ENCODE results near the gene GIMAP2.
"Not testable (repeated sequence)": the region's sequence is repeated elsewhere in the genome, so short reads cannot be mapped to it uniquely, and the experiment has no call there.

Gene GIMAP2

GRCh38 chr7:150685219-150686029 is at the start of gene GIMAP2:
GIMAP2 (plus strand) TSS chr7:150685706; CDS start chr7:150687060, 1,354 bp downstream.
- no peak for DNase-seq (ENCODE audit: low read depth)

DNA sequence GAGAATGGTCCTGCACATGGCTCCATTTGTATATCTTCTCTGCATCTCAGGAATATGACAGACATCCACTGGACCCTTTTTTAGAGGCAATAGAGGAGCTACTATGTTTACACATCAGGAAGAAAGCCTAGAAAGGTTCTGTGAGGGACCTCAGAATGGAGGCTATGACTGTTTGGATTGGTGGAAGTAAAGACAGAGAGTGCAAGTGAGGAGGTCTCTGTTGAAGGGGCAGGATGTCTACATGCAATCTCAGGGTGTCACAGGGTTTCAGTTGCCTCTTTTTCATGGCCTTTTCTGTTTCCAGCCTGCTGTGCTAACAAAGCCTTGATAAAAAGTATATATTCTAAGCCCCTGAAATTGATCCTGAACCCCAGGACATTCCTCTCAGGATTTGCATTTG is 43.7 kb upstream of the GIMAP2 start:
- no peak for DNase-seq (ENCODE audit: low read depth)

DNA sequence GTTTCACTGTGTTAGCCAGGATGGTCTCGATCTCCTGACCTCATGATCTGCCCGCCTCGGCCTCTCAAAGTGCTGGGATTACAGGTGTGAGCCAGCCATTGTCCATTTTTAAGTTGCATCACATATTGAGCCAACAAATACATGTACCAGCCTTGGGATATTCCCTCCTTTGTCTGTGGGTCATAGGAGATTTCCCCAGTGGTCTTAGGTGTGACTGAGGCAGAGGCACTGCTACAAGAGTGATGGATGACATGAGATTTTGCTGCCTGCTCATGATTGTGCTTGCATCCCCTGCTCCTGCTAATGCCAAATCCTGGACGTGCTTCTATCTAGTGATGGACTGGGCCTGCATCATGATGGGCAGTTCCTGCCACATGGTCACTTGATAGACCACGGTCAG is 42.6 kb upstream of the GIMAP2 start:
- DNase-seq (ENCODE audit: low read depth), result no peak

GRCh38 chr7:150645259-150646020 is 40.1 kb upstream of the GIMAP2 start:
- no peak for DNase-seq (ENCODE audit: low read depth)

DNA sequence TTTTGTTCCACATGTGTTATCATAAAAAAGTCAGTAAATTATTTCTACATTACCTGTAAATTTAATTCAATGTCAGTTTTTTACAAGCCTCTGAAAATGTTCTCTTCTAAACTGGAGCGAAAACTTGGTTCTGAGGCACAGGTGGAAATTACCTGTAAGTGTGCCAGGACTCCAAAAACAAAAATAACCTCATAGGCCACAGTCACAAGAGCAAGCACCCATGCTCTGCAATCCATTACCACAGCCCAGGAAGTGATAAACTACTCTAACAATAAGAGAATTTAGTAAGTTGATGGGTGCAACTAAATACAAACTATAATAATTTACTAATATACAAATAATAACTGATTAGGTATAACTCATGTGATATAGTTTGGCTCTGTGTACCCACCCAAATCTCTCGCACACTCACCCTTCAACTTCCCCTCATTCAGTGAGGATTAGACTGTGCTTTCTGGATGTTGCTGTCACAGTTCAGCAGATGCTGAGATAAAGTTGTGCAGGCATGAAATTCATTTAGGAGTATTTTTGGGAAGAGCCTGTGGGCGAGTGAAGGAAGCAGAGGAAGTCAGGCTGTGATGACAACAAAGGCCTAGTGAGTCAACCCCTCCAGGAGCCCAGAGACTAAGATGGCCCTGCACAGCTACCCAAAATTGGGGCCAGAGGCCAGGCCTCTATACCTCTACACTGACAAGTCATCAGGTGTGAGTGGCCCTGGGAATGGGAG is 37.0 kb upstream of the GIMAP2 start:
- no peak for DNase-seq (ENCODE audit: low read depth)

DNA sequence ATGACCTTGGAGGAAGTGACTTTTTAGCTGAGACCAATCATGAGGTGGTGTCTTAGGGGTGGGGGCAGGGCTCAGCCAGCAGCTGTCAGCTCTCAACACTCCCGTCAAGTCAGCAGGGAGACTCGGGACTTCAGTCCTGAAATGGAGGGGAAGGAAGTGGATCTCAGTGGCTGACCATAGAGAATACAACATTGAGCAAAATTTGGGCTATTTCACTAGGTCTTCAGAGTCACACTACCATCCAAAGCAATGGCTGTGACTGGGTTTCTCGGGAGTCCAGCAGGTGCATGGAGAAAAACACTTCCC is 36.5 kb upstream of the GIMAP2 start:
- DNase-seq (ENCODE audit: low read depth), result no peak

DNA sequence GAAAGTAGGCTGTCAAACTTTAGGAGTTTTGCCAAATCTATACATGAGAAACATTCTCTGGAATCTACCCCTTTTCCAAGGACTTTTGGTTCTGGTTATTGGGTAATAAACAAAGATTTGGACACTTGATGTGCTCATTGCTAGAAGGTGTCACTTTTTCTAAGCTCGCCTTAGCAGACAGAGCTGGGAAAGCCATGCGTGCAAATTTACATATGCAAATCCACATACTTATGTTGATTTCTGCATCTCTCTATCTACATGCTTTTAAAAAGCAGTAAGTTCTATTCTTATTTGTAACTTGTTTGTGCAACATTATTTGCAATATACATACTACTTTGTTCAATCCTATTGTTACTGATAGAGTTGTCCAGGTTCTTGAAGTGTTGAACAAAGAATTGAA is 30.8 kb upstream of the GIMAP2 start:
- DNase-seq (ENCODE audit: low read depth), result no peak

- DNase-seq (ENCODE audit: low read depth), result no peak
These were observed 29.5 kb upstream of the GIMAP2 start for GRCh38 chr7:150656047-150656446.

DNA sequence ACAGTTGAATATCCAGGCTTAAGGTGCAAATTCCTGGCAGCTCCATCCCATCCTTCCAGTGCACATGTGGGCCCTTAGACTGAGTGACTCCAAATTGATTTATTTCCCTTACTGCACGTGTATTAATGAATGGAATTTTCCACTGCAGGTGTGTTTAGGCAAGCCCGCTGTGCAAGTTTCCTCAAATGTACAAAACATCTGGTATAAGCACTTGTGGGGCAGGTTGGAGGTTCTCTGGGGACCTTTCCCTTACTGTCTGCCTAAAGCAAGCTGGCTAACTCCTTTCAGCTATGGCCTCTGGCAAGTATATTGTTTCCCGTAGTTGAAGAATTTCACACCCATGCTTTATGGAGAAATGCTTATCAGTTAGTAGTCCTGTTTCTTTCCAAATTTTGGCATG is 28.0 kb upstream of the GIMAP2 start:
- no peak for DNase-seq (ENCODE audit: low read depth)

GRCh38 chr7:150660939-150661613 is 24.4 kb upstream of the GIMAP2 start:
- DNase-seq (ENCODE audit: low read depth), result no peak

- DNase-seq (ENCODE audit: low read depth), result not testable (repeated sequence)
These were observed 22.7 kb upstream of the GIMAP2 start for GRCh38 chr7:150662821-150663220.

DNA sequence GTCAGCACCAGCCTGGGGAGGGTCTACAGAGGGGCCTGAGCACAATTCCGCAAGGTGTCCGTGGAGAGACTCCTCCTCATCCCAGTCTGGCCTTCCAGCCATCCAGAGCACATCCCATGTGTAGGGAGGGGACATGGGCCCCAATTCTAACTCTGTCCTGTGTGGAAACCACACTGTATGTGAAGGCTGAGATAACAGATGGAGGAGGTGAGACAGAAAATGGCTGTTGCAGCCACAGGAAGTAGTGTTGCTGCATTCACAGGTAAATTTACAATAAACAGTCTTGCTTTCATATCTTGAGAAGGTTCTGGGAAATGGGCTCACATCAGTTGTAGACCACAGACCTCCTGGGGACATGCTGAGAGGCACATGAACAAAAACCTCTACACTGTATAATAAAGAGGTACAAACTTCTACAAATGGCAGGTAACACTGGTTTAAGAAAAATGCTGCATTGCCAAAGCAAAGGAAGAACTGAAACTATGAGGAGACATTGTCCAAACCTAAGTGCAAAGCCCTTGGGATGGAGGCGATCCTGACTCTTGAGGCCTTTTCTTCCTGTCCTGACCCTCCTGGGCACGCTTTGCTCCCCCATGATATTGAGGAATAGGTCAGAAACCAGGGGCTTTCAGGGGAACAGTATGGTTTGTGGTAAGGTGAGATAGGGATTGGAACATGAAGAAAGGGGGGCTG is 21.6 kb upstream of the GIMAP2 start:
- no peak for DNase-seq (ENCODE audit: low read depth)

GRCh38 chr7:150665089-150665748 is 20.3 kb upstream of the GIMAP2 start:
- no peak for DNase-seq (ENCODE audit: low read depth)

DNA sequence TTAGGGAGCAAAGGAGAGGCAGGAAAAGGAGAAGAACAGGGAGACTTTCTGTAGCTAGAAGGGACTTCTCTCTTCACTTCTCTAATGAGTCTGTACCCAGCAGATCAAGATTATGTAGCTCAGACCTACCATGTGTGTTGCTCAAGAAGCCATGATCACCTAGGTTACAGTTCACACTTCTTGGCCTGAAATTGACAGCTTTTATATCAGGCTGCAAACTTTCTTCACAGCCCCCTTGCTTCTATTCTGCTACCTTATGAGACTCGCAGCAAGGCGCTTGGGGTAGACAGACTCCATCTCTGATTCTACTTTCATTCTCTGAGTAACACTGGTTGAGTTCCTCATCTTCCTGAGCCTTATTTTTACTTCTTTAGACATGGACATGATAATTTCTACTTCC is 19.6 kb upstream of the GIMAP2 start:
- DNase-seq (ENCODE audit: low read depth), result no peak

GRCh38 chr7:150666412-150666811 is 19.1 kb upstream of the GIMAP2 start:
- no peak for DNase-seq (ENCODE audit: low read depth)

DNA sequence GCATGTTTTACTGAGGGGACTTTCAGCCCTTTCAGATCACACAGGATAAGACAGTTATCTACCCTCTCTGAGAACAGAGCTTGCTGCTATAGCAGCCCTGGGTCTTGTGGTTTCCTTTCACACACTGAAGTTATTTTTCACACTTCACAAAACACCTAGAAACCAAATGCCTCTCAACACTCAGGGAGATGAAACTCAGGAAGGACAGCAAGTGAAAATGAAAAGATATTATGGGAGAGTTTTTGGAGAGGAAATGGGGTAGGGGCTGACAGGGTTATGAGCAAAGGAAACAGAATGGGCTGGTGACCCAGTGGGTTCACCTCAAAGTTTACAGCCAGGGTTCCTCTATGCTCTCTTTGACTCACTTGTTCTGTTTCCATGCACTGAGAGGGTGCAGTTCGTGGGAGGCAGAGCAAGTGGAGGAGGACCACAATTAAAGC is 17.0 kb upstream of the GIMAP2 start:
- no peak for DNase-seq (ENCODE audit: low read depth)

DNA sequence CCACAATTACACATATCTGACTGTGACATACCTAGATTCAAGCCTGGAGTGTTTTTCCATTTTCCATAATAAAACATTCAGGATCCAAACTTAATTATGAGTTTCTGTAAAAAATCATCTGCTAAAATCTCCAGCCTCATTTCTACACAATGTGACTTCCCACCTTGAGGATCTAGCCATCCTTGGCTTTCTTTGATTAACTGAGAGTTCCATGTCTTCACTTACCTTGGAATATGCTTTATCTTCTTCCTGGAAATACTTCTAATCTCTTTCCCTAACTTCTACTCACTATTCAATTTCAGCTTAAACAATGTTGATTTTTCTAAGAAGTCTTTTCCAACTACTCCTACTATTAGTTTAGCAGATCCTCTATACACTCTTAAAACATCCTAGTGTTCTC is 16.5 kb upstream of the GIMAP2 start:
- DNase-seq (ENCODE audit: low read depth), result no peak

DNA sequence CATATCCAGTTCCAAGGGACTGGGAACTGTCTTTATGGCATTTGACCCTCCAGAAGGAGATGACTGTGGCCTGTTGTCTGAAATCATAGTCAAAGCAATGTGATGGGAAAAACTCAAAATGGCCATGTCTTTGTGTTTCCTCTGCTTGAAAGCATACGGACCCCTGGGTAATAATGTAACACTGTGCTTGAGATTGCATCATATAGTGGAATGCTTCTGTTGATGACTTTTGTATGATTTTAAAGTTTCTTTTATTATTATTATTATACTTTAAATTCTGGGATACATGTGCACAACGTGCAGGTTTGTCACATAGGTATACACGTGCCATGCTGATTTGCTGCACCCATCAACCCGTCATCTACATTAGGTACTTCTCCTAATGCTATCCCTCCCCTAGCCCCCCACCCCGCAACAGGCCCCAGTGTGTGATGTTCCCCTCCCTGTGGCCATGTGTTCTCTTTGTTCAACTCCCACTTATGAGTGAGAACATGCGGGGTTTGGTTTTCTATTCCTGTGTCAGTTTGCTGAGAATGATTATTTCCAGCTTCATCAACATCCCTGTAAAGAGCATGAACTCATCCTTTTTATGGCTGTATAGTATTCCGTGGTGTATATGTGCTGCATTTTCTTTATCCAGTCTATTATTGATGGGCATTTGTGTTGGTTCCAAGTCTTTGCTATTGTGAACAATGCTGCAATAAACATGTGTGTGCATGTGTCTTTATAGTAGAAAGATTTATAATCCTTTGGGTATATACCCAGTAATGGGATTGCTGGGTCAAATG is 13.5 kb upstream of the GIMAP2 start:
- DNase-seq (ENCODE audit: low read depth), result not testable (repeated sequence)

DNA sequence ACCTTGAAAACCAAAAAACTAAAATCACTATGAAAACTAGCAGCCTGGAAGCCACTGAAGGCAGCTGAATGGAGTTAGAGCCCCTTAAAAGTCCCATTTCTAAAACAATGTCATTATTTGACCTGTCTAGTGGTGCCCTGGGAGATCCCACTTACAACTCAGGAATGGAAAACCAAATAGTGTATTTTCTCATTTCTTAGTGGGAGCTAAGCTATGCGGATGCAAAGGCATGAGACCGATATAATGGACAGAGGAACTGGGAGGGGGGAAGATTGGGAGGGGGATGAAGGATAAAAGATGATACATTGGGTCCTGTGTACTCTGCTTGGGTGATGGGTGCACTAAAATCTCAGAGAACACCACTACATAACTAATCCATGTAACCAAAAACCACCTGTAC is 9.8 kb upstream of the GIMAP2 start:
- DNase-seq (ENCODE audit: low read depth), result no peak

GRCh38 chr7:150676276-150676675 is 9.2 kb upstream of the GIMAP2 start:
- not testable (repeated sequence) for DNase-seq (ENCODE audit: low read depth)
